CMK (cell line): ENCODE results near the gene APPL1.
"Not testable (repeated sequence)": the region's sequence is repeated elsewhere in the genome, so short reads cannot be mapped to it uniquely, and the experiment has no call there.

Experiments used
- DNase-seq: peaks from one replicate; pipeline ENCODE4 v3.0.0-alpha.2; 2010; ENCODE audit warnings: low read depth

Gene APPL1

DNA sequence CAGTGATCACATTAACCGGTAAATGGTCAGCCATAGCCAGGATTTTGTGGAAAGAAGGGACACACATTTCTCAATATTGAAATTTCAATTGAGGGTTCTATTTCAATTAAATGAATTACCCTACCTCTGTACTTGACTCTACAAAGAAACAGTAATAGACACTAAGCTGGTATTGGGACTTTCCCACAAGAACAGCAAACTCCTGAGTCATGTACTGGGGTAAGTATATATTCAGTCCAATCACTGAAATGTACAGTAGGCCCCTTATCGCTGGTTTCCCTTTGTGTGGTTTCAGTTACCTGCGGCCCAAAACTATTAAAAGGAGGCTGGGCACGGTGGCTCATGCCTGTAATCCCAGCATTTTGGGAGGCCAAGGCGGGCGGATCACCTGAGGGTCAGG lies 47.3 kb downstream of the APPL1 start:
- no peak for DNase-seq

GRCh38 chr3:57275393-57275792 lies 47.9 kb downstream of the APPL1 start:
- no peak for DNase-seq

DNA sequence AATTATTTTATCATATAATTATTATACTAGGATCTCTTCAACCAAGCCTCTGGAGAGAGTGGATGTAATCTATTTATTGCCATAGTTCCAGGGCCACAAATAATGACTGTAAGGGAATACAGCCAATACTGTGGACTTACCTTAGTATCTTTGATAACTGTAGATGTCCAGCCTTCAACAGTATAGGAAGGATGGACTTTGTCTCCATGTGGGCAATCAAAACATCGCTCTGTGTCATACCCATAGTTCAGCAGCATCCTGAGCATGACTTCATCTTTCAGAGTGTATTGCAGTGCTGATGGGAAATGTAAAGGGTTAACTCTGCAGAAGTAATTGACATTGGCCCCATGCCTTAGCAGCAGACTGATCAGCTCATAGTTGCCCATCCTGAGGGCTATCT lies 50.7 kb downstream of the APPL1 start:
- no peak for DNase-seq

- no peak for DNase-seq
Measured at GRCh38 chr3:57279685-57280084, 52.2 kb downstream of the APPL1 start.

DNA sequence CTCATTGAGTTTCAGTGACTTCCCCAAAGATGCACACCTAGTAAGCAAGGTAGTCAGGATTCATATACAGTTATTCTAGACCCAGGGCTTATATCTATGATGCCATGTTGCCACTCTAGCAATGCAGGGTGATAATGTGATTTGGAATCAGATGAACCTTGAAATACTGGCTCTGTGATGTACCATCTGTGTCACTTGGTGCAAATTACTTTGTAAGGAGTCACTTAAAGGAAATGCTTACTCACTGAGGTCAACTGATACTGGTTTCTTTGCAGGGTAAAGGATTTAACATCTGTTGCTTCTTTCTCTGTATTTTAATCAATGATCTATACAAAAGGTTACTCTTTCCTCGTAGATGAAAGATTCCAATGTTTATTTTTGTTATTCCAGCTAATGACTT lies 54.2 kb downstream of the APPL1 start:
- no peak for DNase-seq

- no peak for DNase-seq
Measured at GRCh38 chr3:57283334-57283733, 55.8 kb downstream of the APPL1 start.

DNA sequence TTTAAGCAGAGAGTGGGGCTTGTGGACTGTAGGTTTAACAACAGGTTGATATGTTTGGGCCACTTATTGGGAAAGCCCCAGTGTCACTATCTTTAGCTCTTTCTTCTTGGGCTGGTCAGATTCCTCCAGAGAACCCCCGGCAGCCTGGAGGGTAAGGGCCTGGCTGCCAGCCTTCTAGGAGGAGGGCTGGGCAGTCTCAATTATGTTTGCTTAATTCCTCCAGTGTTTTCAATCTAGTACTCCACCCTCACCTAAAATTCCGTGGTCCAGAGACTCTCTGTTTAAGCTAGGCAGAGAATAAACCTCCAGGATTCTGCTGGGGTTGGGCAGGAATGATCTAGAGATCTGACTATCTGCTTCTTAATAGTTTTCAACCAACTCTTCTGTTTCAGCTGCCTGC lies 59.7 kb downstream of the APPL1 start:
- no peak for DNase-seq

- DNase-seq, result no peak
Measured at GRCh38 chr3:57288403-57288802, 60.9 kb downstream of the APPL1 start.

- no peak for DNase-seq
Measured at GRCh38 chr3:57292159-57292896, 64.8 kb downstream of the APPL1 start, which contains the start of gene ASB14. ASB14 (minus strand) TSS chr3:57292685; CDS start chr3:57292033, 652 bp downstream.

DNA sequence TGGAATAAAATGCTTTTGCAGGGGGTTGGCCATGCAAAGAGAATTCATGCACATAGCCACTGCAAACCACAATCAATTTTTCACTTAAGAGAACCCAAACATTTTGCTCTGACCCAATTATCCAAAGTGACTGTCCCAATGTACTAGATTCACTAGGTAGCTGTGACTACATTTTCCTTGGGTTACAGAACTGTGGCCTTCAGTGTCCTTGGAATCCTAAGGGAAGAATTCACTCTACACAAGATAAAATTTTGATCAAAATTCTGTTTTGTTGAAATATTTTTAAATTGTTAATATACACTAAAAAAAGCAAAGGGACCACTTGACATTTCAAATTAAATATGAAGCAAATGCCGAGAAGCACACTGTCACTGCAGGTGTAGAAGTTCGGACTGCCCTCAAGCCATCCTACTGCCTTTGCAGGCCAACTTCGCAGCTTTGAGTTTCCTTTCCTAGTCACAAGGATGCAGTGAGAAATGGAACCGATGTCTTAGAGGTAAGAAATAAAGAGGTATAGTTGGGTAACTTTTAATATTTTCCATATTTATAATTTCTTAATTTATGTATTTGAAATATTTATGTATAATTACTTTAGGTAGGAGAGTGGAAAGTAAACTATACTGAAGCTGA lies 65.5 kb downstream of the APPL1 start:
- DNase-seq, result no peak

DNA sequence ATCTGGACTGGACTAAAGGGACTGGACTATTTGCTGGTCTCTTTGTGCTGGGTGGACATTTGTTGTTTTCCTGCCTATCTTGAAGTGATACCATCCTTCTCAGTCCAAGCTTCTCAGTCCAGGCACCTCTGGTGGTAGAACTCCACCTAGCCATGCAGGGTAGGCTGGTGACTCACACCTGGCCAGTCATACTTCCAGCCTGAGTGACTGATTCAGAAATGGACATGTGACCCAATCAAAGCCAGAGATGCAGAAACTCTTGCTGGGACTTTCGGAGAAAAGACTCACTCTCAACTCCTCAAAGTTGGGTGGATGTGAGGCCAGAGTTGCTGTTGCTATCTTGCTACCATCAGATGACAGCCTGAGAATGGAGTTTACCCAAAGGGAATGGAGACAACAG lies 70.5 kb downstream of the APPL1 start:
- DNase-seq, result no peak

DNA sequence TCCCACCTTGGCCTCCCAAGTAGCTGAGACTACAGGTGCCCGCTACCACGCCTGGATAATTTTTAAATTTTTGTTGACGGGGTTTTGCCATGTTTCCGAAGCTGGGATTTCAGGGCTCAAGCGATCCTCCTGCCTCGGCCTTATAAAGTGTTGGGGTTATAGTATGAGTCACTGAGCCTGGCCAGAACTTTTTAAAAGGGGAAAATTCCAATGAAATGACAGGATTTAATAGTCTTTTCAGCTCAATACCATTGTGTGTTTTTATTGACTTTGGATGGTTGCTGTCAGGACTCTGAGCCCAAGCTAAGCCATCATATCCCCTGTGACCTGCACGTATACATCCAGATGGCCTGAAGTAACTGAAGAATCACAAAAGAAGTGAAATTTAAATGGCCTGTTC lies 76.0 kb downstream of the APPL1 start:
- not testable (repeated sequence) for DNase-seq

DNA sequence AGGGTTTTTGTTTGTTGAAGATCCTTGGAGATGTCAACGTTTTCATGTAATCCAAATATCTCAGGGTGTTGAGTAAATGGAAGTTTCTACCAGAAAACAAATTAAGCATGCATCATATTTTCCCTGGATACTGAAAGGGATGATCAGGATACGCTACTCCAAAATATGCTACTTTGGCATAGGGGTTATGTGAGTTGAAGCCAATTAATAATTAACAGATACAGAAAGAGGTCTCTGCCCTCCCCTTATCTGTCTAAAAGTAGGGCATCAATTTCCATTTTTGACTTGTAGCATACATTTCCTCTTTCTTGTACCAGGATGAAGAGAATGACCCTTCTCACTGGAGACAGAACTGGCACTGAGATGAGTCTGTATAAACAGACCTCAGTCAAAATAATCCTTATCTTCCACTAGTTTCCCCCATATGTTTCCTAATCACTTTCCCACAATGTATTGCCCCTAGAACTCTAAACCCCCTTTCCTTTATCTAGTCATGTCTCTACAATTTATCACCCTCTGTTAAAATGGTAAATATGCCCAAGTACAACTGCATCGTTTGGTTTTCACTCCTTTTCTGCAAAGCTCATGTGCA lies 82.3 kb downstream of the APPL1 start:
- no peak for DNase-seq

- DNase-seq, result no peak
Measured at GRCh38 chr3:57314204-57314603, 86.7 kb downstream of the APPL1 start.
